Measurements from ENCODE around the gene NDUFB2.
"Not testable (repeated sequence)": the region's sequence is repeated elsewhere in the genome, so short reads cannot be mapped to it uniquely, and the experiment has no call there.

NDUFB2 gene

GRCh38 chr7:140667476-140667875 is 29.0 kb upstream of the NDUFB2 start:
- Mint-ChIP-seq H3K27me3 (ENCODE audit: low read depth) (peaks cover 44% of the 10 kb centered on the region), H3K9me3 (no peaks in the 10 kb centered on the region), H3K4me3 (no peak overlapping the region), H3K36me3 (ENCODE audit: low read depth) (no peaks in the 10 kb centered on the region), H3K4me1 (ENCODE audit: low read depth) (peaks cover 5% of the 10 kb centered on the region), H3K27ac (no peak overlapping the region)

GRCh38 chr7:140668641-140669040 is 27.9 kb upstream of the NDUFB2 start:
- H3K9me3 Mint-ChIP-seq, result no peaks in the 10 kb centered on the region
- no peak overlapping the region for H3K27ac Mint-ChIP-seq
- peaks cover 6% of the 10 kb centered on the region for H3K4me1 Mint-ChIP-seq (ENCODE audit: low read depth)
- no peak overlapping the region for H3K4me3 Mint-ChIP-seq
- no peaks in the 10 kb centered on the region for H3K36me3 Mint-ChIP-seq (ENCODE audit: low read depth)
- peaks cover 37% of the 10 kb centered on the region for H3K27me3 Mint-ChIP-seq (ENCODE audit: low read depth)

- Mint-ChIP-seq H3K27me3 (ENCODE audit: low read depth) (peaks cover 30% of the 10 kb centered on the region), H3K36me3 (ENCODE audit: low read depth) (no peaks in the 10 kb centered on the region), H3K4me3 (no peak overlapping the region), H3K9me3 (no peaks in the 10 kb centered on the region), H3K4me1 (ENCODE audit: low read depth) (peaks cover 10% of the 10 kb centered on the region), H3K27ac (no peak overlapping the region)
These were observed 27.2 kb upstream of the NDUFB2 start for GRCh38 chr7:140669352-140669751.

- peaks cover 15% of the 10 kb centered on the region for H3K4me1 Mint-ChIP-seq (ENCODE audit: low read depth)
- not testable (repeated sequence) for H3K4me3 Mint-ChIP-seq; H3K36me3 Mint-ChIP-seq (ENCODE audit: low read depth); H3K27ac Mint-ChIP-seq; H3K9me3 Mint-ChIP-seq
- peaks cover 27% of the 10 kb centered on the region for H3K27me3 Mint-ChIP-seq (ENCODE audit: low read depth)
These were observed 26.6 kb upstream of the NDUFB2 start for GRCh38 chr7:140669862-140670261.

DNA sequence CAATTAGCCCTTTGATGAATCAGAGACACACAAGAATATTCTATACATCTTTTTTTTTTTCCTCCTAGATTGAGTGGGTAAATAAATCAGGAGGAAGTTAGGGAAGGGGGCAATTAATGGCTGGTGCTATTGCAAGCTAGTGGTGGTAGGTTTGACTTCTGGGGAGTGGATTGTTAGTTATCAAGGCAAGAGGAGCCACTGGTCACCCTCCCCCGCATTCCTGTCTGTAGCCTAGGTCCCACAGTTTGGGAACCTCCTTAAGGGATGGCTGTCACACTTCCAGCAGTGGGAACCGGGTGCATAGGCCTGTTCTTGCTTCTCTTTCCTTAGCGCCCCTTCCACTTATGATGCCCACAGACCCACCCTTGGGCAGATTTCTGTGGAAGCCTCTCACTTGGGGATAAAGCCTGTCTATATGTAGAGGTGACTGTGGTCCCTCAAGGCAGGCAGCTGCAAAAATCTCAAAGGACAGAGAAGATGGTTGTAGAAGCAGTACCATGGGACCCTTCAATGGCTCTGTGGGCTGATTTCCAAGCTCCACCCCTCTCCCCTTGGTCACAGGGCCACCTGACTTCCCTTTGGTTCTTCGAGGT is 26.1 kb upstream of the NDUFB2 start:
- no peaks in the 10 kb centered on the region for H3K9me3 Mint-ChIP-seq
- no peak overlapping the region for H3K4me3 Mint-ChIP-seq
- H3K27me3 Mint-ChIP-seq (ENCODE audit: low read depth), result peaks cover 21% of the 10 kb centered on the region
- no peaks in the 10 kb centered on the region for H3K36me3 Mint-ChIP-seq (ENCODE audit: low read depth)
- H3K4me1 Mint-ChIP-seq (ENCODE audit: low read depth), result peaks cover 19% of the 10 kb centered on the region
- H3K27ac Mint-ChIP-seq, result no peak overlapping the region

GRCh38 chr7:140671966-140672365 is 24.5 kb upstream of the NDUFB2 start:
- H3K9me3 Mint-ChIP-seq, result no peaks in the 10 kb centered on the region
- H3K4me3 Mint-ChIP-seq, result peak overlapping the region; percentile 72
- peaks cover 8% of the 10 kb centered on the region for H3K27me3 Mint-ChIP-seq (ENCODE audit: low read depth)
- H3K4me1 Mint-ChIP-seq (ENCODE audit: low read depth), result peaks cover 23% of the 10 kb centered on the region
- peak overlapping the region; percentile 63 for H3K27ac Mint-ChIP-seq
- peaks cover 3% of the 10 kb centered on the region for H3K36me3 Mint-ChIP-seq (ENCODE audit: low read depth)

GRCh38 chr7:140672382-140673062 is 24.0 kb upstream of the NDUFB2 start, which contains the start of gene ADCK2:
Gene ADCK2, plus strand, starts transcription at chr7:140672945. Its CDS starts 386 bp downstream, at chr7:140673331.
- H3K4me1 Mint-ChIP-seq (ENCODE audit: low read depth), result peaks cover 23% of the 10 kb centered on the region
- H3K27me3 Mint-ChIP-seq (ENCODE audit: low read depth), result peaks cover 7% of the 10 kb centered on the region
- peak within 1 kb of the TSS; percentile 86 for H3K4me3 Mint-ChIP-seq
- no peaks in the 10 kb centered on the region for H3K9me3 Mint-ChIP-seq
- peaks cover 4% of the 10 kb centered on the region for H3K36me3 Mint-ChIP-seq (ENCODE audit: low read depth)
- H3K27ac Mint-ChIP-seq, result peak within 1 kb of the TSS; percentile 88

DNA sequence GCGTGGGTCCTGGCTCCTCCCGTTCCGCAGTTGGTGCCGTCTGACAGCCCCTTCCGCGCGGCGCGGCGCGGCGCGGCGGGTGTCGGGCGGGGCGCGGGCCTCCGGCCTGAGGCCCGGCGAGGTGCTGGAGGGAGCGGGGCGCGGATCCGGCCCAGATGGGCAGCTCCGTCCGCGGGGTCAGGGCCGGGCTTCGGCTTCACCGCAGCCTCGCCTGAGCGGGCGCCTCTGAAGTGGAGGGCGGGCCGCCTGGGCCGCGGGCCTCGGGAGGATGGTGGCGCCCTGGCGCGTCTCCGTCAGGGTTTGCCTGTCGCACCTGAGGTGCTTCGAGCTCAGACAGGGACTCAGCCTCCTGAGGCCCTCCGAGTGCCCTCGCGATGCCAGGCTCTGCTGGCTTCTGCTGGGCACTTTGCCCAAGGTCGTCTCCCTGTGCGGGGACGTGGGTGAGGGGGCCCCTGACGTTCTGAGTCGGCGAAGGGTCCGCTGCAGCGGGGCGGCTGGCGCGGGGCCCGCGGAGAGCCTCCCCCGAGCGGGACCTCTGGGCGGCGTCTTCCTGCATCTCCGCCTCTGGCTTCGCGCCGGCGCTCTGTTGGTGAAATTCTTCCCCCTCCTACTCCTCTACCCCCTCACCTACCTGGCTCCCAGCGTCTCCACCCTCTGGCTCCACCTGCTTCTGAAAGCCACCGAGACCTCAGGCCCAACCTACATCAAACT is 23.3 kb upstream of the NDUFB2 start:
- Mint-ChIP-seq H3K36me3 (ENCODE audit: low read depth) (peaks cover 9% of the 10 kb centered on the region), H3K4me1 (ENCODE audit: low read depth) (peaks cover 23% of the 10 kb centered on the region), H3K27me3 (ENCODE audit: low read depth) (peaks cover under 1% of the 10 kb centered on the region)

DNA sequence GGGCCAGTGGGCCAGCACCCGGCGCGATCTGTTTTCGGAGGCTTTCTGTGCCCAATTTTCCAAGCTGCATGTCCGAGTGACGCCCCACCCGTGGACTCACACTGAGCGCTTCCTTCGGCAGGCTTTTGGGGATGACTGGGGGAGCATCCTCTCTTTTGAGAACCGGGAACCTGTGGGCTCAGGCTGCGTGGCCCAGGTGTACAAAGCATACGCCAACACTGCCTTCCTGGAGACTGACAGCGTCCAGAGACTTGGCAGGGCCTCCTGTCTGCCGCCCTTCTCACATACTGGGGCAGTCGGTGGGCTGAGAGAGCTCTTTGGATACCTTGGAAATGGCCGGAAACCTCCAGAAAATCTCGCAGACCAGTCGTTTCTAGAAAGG is 22.7 kb upstream of the NDUFB2 start:
- H3K4me1 Mint-ChIP-seq (ENCODE audit: low read depth), result peaks cover 23% of the 10 kb centered on the region
- H3K36me3 Mint-ChIP-seq (ENCODE audit: low read depth), result peaks cover 10% of the 10 kb centered on the region
- peak overlapping the region; percentile 86 for H3K4me3 Mint-ChIP-seq

More for the DNA sequence above, 23.3 kb upstream of the NDUFB2 start:
- peak overlapping the region; percentile 86 for H3K4me3 Mint-ChIP-seq
- peak overlapping the region; percentile 88 for H3K27ac Mint-ChIP-seq
- H3K9me3 Mint-ChIP-seq, result no peaks in the 10 kb centered on the region

GRCh38 chr7:140674356-140674800 is 22.1 kb upstream of the NDUFB2 start:
- Mint-ChIP-seq H3K27ac (peak overlapping the region; percentile 56), H3K27me3 (ENCODE audit: low read depth) (no peaks in the 10 kb centered on the region), H3K36me3 (ENCODE audit: low read depth) (peaks cover 13% of the 10 kb centered on the region), H3K4me3 (peak overlapping the region; percentile 86), H3K9me3 (no peaks in the 10 kb centered on the region), H3K4me1 (ENCODE audit: low read depth) (peaks cover 23% of the 10 kb centered on the region)

More for the DNA sequence above, 22.7 kb upstream of the NDUFB2 start:
- Mint-ChIP-seq H3K9me3 (no peaks in the 10 kb centered on the region), H3K27ac (peak overlapping the region; percentile 88), H3K27me3 (ENCODE audit: low read depth) (no peaks in the 10 kb centered on the region)

DNA sequence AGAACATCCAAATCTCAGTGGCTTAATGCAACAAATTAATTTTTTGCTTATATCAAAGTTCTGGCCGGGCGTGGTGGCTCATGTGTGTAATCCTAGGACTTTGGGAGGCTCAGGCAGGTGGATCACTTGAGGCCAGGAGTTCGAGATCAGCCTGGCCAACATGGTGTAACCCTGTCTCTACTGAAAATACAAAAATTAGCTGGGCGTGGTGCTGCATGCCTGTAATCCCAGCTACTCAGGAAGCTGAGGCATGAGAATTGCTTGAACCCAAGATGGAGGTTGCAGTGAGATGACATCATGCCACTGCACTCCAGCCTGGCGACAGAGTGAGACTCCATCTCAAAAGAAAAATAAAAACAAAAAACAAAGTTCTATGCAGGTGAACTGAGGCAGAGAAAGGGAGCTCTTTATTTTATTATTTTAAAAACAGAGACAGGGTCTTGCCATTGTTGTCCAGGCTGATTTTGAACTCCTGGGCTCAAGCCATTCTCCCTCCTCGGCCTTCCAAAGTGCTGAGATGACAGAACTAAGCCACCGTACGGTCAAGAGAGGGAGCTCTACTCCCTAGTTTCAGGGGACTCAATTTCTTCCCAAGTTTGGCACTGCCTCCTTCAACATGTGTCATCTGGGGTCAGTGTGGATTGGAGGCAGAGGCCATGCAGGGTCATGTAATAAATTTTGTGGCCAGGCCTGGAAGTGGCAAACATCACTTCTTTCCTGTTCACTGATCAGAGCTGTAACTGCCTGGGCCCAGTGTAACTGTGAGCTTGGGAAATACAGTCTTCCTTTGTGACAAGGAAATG is 21.4 kb upstream of the NDUFB2 start:
- Mint-ChIP-seq H3K27ac (peak overlapping the region; percentile 56), H3K4me3 (peak overlapping the region; percentile 86), H3K4me1 (ENCODE audit: low read depth) (peaks cover 23% of the 10 kb centered on the region), H3K36me3 (ENCODE audit: low read depth) (peaks cover 13% of the 10 kb centered on the region), H3K9me3 (no peaks in the 10 kb centered on the region), H3K27me3 (ENCODE audit: low read depth) (no peaks in the 10 kb centered on the region)

- Mint-ChIP-seq H3K4me1 (ENCODE audit: low read depth) (peaks cover 23% of the 10 kb centered on the region), H3K27ac (no peak overlapping the region), H3K4me3 (no peak overlapping the region)
These were observed 20.8 kb upstream of the NDUFB2 start for GRCh38 chr7:140675726-140676125.

GRCh38 chr7:140676306-140676705 is 20.2 kb upstream of the NDUFB2 start:
- Mint-ChIP-seq H3K27me3 (ENCODE audit: low read depth) (no peaks in the 10 kb centered on the region), H3K4me3 (no peak overlapping the region), H3K27ac (no peak overlapping the region), H3K4me1 (ENCODE audit: low read depth) (peaks cover 23% of the 10 kb centered on the region), H3K36me3 (ENCODE audit: low read depth) (peaks cover 23% of the 10 kb centered on the region), H3K9me3 (no peaks in the 10 kb centered on the region)

More at GRCh38 chr7:140675726-140676125, 20.8 kb upstream of the NDUFB2 start:
- peaks cover 19% of the 10 kb centered on the region for H3K36me3 Mint-ChIP-seq (ENCODE audit: low read depth)
- H3K9me3 Mint-ChIP-seq, result no peaks in the 10 kb centered on the region
- no peaks in the 10 kb centered on the region for H3K27me3 Mint-ChIP-seq (ENCODE audit: low read depth)

- H3K4me3 Mint-ChIP-seq; H3K9me3 Mint-ChIP-seq; H3K27ac Mint-ChIP-seq; H3K27me3 Mint-ChIP-seq (ENCODE audit: low read depth): not testable (repeated sequence)
- peaks cover 24% of the 10 kb centered on the region for H3K36me3 Mint-ChIP-seq (ENCODE audit: low read depth)
- peaks cover 23% of the 10 kb centered on the region for H3K4me1 Mint-ChIP-seq (ENCODE audit: low read depth)
These were observed 19.6 kb upstream of the NDUFB2 start for GRCh38 chr7:140676956-140677355.
